Breast epithelium (tissue), 4 donors: ENCODE data around the gene TRIM59. TPM values are rescaled to one million over a fixed set of nuclear protein-coding genes. Genes with fewer than 3 reads are reported as not detected.

Experiments used
- DNase-seq, 2 donors: peaks; one replicate each; pipeline ENCODE4 v3.0.0-alpha.2; 2019; ENCODE audit warnings: low spot score in 2 of 2
- H3K27ac ChIP-seq, 2 donors: fragments of 200-600 bp; sonication (generic) in 1 of 2; one replicate each; pipeline ENCODE4 v1.5.1; 2016 to 2019; ENCODE audit warnings: mild to moderate bottlenecking in 1 of 2
- H3K27me3 ChIP-seq, 2 donors: fragments of 200-600 bp; sonication (generic) in 1 of 2; one replicate each; pipeline versions ENCODE4 v1.5.1 to v1.6.0; 2017 to 2019; ENCODE audit warnings: control low read depth in 1 of 2, mild to moderate bottlenecking in 1 of 2
- H3K36me3 ChIP-seq: fragments of 200-600 bp; one replicate; pipeline ENCODE4 v1.5.1; 2019
- H3K4me1 ChIP-seq, 2 donors: fragments of 200-600 bp; sonication (generic); one replicate each; pipeline ENCODE4 v1.5.1; 2016 to 2019; ENCODE audit warnings: control low read depth in 1 of 2
- H3K4me3 ChIP-seq, 3 donors: fragments of 200-600 bp; sonication (generic); 1 replicate in 2 of 3; 2 replicates in 1 of 3; pipeline ENCODE4 v1.5.1; 2016 to 2019; ENCODE audit warnings: mild to moderate bottlenecking in 3 of 3, moderate library complexity in 2 of 3
- H3K9me3 ChIP-seq, 2 donors: fragments of 200-600 bp; sonication (generic) in 1 of 2; one replicate each; pipeline ENCODE4 v1.5.1; 2016 to 2019; ENCODE audit warnings: control low read depth in 1 of 2
- CTCF ChIP-seq, 3 donors: fragments of 450-650 bp; IDR thresholded peaks; one replicate each; pipeline ENCODE4 v1.5.1; 2016 to 2017; ENCODE audit warnings: antibody characterized with exemption in 3 of 3, mild to moderate bottlenecking in 3 of 3, moderate library complexity in 3 of 3
- POLR2A ChIP-seq: fragments of 450-650 bp; IDR thresholded peaks from one replicate; pipeline ENCODE4 v1.6.1; 2016; ENCODE audit warnings: antibody characterized with exemption, mild to moderate bottlenecking, moderate library complexity
- POLR2AphosphoS5 ChIP-seq, 3 donors: sonication (generic); formaldehyde crosslinking; IDR thresholded peaks; one replicate each; pipeline ENCODE4 v1.6.1; 2017; ENCODE audit warnings: antibody characterized with exemption in 3 of 3
- intact Hi-C: fragments of 100-400 bp; cut with DNase I; formaldehyde crosslinking; loops from one replicate; pipeline ENCODE4 v1.15.1; 2023; ENCODE audit warnings: low total_unique reads
- total RNA-seq, 3 donors: library from RNA; depleted of rRNA; stranded (reverse); fragments of >200 nt; gene quantifications; one replicate each; pipeline ENCODE4 v1.1.0, GENCODE V29; 2016

TRIM59 gene
- total RNA-seq, 3 donors from 2014 or later = 0.64 to 5.0 (median 3.9) TPM

GRCh38 chr3:160395297-160395696, 54.3 kb downstream of the TRIM59 start:
- no peak for DNase-seq
- TF ChIP-seq POLR2AphosphoS5 (IDR thresholded peaks at IDR 0.05) (no peak), POLR2A (no peak), CTCF (IDR thresholded peaks at IDR 0.05) (no peak)
- Histone ChIP-seq H3K4me1 (no peaks in the 10 kb centered on the region), H3K27me3 (no peaks in the 10 kb centered on the region), H3K4me3 (no peak overlapping the region), H3K9me3 (no peaks in the 10 kb centered on the region), H3K36me3 (no peaks in the 10 kb centered on the region), H3K27ac (no peak overlapping the region)
- intact Hi-C loops = no loop called here

GRCh38 chr3:160394009-160394392, 55.6 kb downstream of the TRIM59 start:
- H3K9me3 ChIP-seq = no peaks in the 10 kb centered on the region
- no peaks in the 10 kb centered on the region for H3K27me3 ChIP-seq
- H3K27ac ChIP-seq = no peak overlapping the region
- DNase-seq = no peak
- no peak for TF ChIP-seq POLR2A
- TF ChIP-seq POLR2AphosphoS5 (IDR thresholded peaks at IDR 0.05) = no peak
- TF ChIP-seq CTCF (IDR thresholded peaks at IDR 0.05) = no peak
- no peaks in the 10 kb centered on the region for H3K36me3 ChIP-seq
- intact Hi-C loops = no loop called here
- no peaks in the 10 kb centered on the region for H3K4me1 ChIP-seq
- H3K4me3 ChIP-seq = no peak overlapping the region

GRCh38 chr3:160393346-160394008, 56.1 kb downstream of the TRIM59 start:
- Histone ChIP-seq H3K4me1 (no peaks in the 10 kb centered on the region), H3K27me3 (no peaks in the 10 kb centered on the region), H3K27ac (no peak overlapping the region), H3K36me3 (no peaks in the 10 kb centered on the region), H3K9me3 (no peaks in the 10 kb centered on the region), H3K4me3 (no peak overlapping the region)
- DNase-seq = no peak
- intact Hi-C loops = no loop called here
- TF ChIP-seq CTCF (IDR thresholded peaks at IDR 0.05) = no peak
- TF ChIP-seq POLR2A = no peak
- no peak for TF ChIP-seq POLR2AphosphoS5 (IDR thresholded peaks at IDR 0.05)

- Histone ChIP-seq H3K4me3 (no peak overlapping the region), H3K27me3 (no peaks in the 10 kb centered on the region), H3K4me1 (no peaks in the 10 kb centered on the region), H3K9me3 (no peaks in the 10 kb centered on the region), H3K36me3 (no peaks in the 10 kb centered on the region), H3K27ac (no peak overlapping the region)
- TF ChIP-seq POLR2AphosphoS5 (IDR thresholded peaks at IDR 0.05) (no peak), POLR2A (no peak), CTCF (IDR thresholded peaks at IDR 0.05) (no peak)
- intact Hi-C loops = no loop called here
- no peak for DNase-seq
Measured at GRCh38 chr3:160392798-160393197, 56.8 kb downstream of the TRIM59 start.

GRCh38 chr3:160390565-160391138, 58.9 kb downstream of the TRIM59 start:
- Histone ChIP-seq H3K36me3 (no peaks in the 10 kb centered on the region), H3K27me3 (no peaks in the 10 kb centered on the region), H3K9me3 (no peaks in the 10 kb centered on the region), H3K4me1 (no peaks in the 10 kb centered on the region), H3K4me3 (no peak overlapping the region), H3K27ac (no peak overlapping the region)
- DNase-seq = no peak
- intact Hi-C loops = no loop called here
- TF ChIP-seq CTCF (IDR thresholded peaks at IDR 0.05) (no peak), POLR2AphosphoS5 (IDR thresholded peaks at IDR 0.05) (no peak), POLR2A (no peak)

Other genes starting within 250 kb of the TRIM59 start
- gene C3orf80, start 224.4 kb downstream of the TRIM59 start, total RNA-seq = under 1 TPM in 2 of 3 donors, not detected in 1; 0.15 to 0.16 TPM
- 10 to 100 TPM; 18.4 to 41.0 (median 29.2) TPM for gene IFT80, start 50.6 kb downstream of the TRIM59 start, total RNA-seq
- gene SMC4, start 50.1 kb downstream of the TRIM59 start, total RNA-seq = 10 to 100 TPM; 17.1 to 30.3 (median 25.2) TPM
- gene KPNA4, start 115.8 kb upstream of the TRIM59 start, total RNA-seq = 10 to 100 TPM; 25.2 to 39.2 (median 35.6) TPM
- not detected for gene ARL14, start 227.4 kb upstream of the TRIM59 start, total RNA-seq